A549 (cell line): ENCODE results near the gene RABGAP1L. TPM values are rescaled to one million over a fixed set of nuclear protein-coding genes. Genes with fewer than 3 reads are reported as not detected.
"Not testable (repeated sequence)": the region's sequence is repeated elsewhere in the genome, so short reads cannot be mapped to it uniquely, and the experiment has no call there.

ENCODE experiments used
- ATAC-seq, 2 experiments: fragments of 200-7000 bp in 1 of 2; fragments of >200 bp in 1 of 2; cut with Nextera tagmentation in 1 of 2; cut with Tn5 transposase in 1 of 2; 3 replicates each; pipeline versions ENCODE4 v1.8.0 to v1.9.1; 2018 to 2020; ENCODE audit warnings: mild to moderate bottlenecking in 1 of 2, moderate library complexity in 1 of 2
- CTCF ChIA-PET: fragments of 300-600 bp; sonication (Branson Sonifier 250); formaldehyde crosslinking; extraction: SDS; loops from one replicate; lab custom pipeline; 2021; ENCODE audit warnings: antibody characterized with exemption, inconsistent platforms; lab: Yijun Ruan, JAX
- POLR2A ChIA-PET: fragments of 350-600 bp; formaldehyde crosslinking; extraction: SDS; loops from one replicate; lab custom pipeline; 2021; ENCODE audit warnings: antibody characterized with exemption, inconsistent platforms; lab: Yijun Ruan, JAX
- DNase-seq, 2 experiments: peaks; one replicate each; pipeline versions ENCODE4 v3.0.0 to v3.0.0-alpha.2; 2011 to 2016; ENCODE audit warnings: low read depth in 1 of 2, low spot score in 1 of 2
- FAIRE-seq: peaks from 2 replicates; lab custom pipeline; 2011; peaks lifted over from hg19 to GRCh38; lab: Jason Lieb, UNC
- H3K27ac ChIP-seq, 2 experiments: fragments of >200 bp; sonication (Bioruptor Twin); formaldehyde crosslinking; 3 replicates each; pipeline ENCODE4 v1.5.1; 2016 to 2017
- H3K4me1 ChIP-seq: fragments of >200 bp; sonication (Bioruptor Twin); formaldehyde crosslinking; 3 replicates; pipeline ENCODE4 v1.6.1; 2016
- H3K4me2 ChIP-seq: fragments of >200 bp; sonication (Bioruptor Twin); formaldehyde crosslinking; 3 replicates; pipeline ENCODE4 v1.6.1; 2016
- H3K4me3 ChIP-seq: fragments of >200 bp; sonication (Bioruptor Twin); formaldehyde crosslinking; 3 replicates; pipeline ENCODE4 v1.5.1; 2016
- H3K9me3 ChIP-seq: fragments of >200 bp; sonication (Bioruptor Twin); formaldehyde crosslinking; 3 replicates; pipeline ENCODE4 v1.6.1; 2016
- BCL3 ChIP-seq: fragments of >200 bp; sonication (Bioruptor Twin); formaldehyde crosslinking; IDR thresholded peaks from 3 replicates; pipeline ENCODE4 v1.6.1; 2016
- CHD4 ChIP-seq: fragments of 200-600 bp; sonication (generic); IDR thresholded peaks from 2 replicates; pipeline ENCODE4 v1.6.1; 2016; ENCODE audit warnings: antibody characterized with exemption, mild to moderate bottlenecking, borderline replicate concordance
- E2F6 ChIP-seq: IDR thresholded peaks from 2 replicates; pipeline ENCODE4 v1.6.1; 2012; ENCODE audit warnings: low read depth, borderline replicate concordance
- EHF ChIP-seq: fragments of 250-450 bp; sonication (Bioruptor Pico); IDR thresholded peaks from 2 replicates; pipeline ENCODE4 v1.5.0; 2020; ENCODE audit warnings: mild to moderate bottlenecking
- EHMT2 ChIP-seq: fragments of 200-600 bp; sonication (generic); IDR thresholded peaks from 2 replicates; pipeline ENCODE4 v1.6.1; 2016; ENCODE audit warnings: antibody characterized with exemption, low read depth, mild to moderate bottlenecking, moderate library complexity
- EP300 ChIP-seq, 2 experiments: fragments of >200 bp; sonication (Bioruptor Twin); formaldehyde crosslinking; IDR thresholded peaks; 2 replicates in 1 of 2; 3 replicates in 1 of 2; pipeline ENCODE4 v1.6.1; 2016 to 2017
- ESRRA ChIP-seq: fragments of 150-350 bp; IDR thresholded peaks from 2 replicates; pipeline ENCODE4 v1.6.1; 2014; ENCODE audit warnings: mild to moderate bottlenecking, low read length, borderline replicate concordance
- GATA3 ChIP-seq: IDR thresholded peaks from 2 replicates; pipeline ENCODE4 v1.6.1; 2012; ENCODE audit warnings: borderline replicate concordance
- HEYL ChIP-seq: fragments of 250-450 bp; sonication (Bioruptor Pico); IDR thresholded peaks from 2 replicates; pipeline ENCODE4 v1.8.0; 2021; ENCODE audit warnings: mild to moderate bottlenecking, moderate library complexity
- HMGXB4 ChIP-seq: fragments of 250-450 bp; sonication (Bioruptor Pico); IDR thresholded peaks from 2 replicates; pipeline ENCODE4 v1.5.0; 2021; ENCODE audit warnings: mild to moderate bottlenecking, moderate library complexity, borderline replicate concordance
- HOXA7 ChIP-seq: fragments of 250-450 bp; sonication (Bioruptor Pico); IDR thresholded peaks from 2 replicates; pipeline ENCODE4 v1.5.0; 2020; ENCODE audit warnings: mild to moderate bottlenecking, moderate library complexity
- JUN ChIP-seq, 2 experiments: fragments of >200 bp; sonication (Bioruptor Twin); formaldehyde crosslinking; IDR thresholded peaks; 2 replicates in 1 of 2; 3 replicates in 1 of 2; pipeline ENCODE4 v1.6.1; 2016 to 2017
- KDM5A ChIP-seq: fragments of 200-600 bp; sonication (generic); IDR thresholded peaks from 2 replicates; pipeline ENCODE4 v1.6.1; 2016; ENCODE audit warnings: antibody characterized with exemption, mild to moderate bottlenecking
- MAZ ChIP-seq: fragments of 150-350 bp; IDR thresholded peaks from 2 replicates; pipeline ENCODE4 v1.6.1; 2014; ENCODE audit warnings: antibody characterized with exemption, low read depth, low read length, borderline replicate concordance
- NR3C1 ChIP-seq: fragments of >200 bp; sonication (Bioruptor Twin); formaldehyde crosslinking; IDR thresholded peaks from 3 replicates; pipeline ENCODE4 v1.6.1; 2017
- PBX3 ChIP-seq: IDR thresholded peaks from 2 replicates; pipeline ENCODE4 v1.6.1; 2012
- PHF8 ChIP-seq: fragments of 200-600 bp; sonication (generic); IDR thresholded peaks from 2 replicates; pipeline ENCODE4 v1.6.1; 2016; ENCODE audit warnings: low read depth, mild to moderate bottlenecking, antibody characterized with exemption, moderate library complexity, borderline replicate concordance
- RAD21 ChIP-seq, 2 experiments: fragments of >200 bp in 1 of 2; sonication (Bioruptor Twin) in 1 of 2; formaldehyde crosslinking in 1 of 2; IDR thresholded peaks in 1 of 2; conservative IDR thresholded peaks in 1 of 2; 2 replicates in 1 of 2; 3 replicates in 1 of 2; pipeline ENCODE4 v1.6.1; 2012 to 2018; ENCODE audit warnings: inconsistent platforms in 1 of 2
- RARB ChIP-seq: fragments of 250-450 bp; sonication (Bioruptor Pico); IDR thresholded peaks from 2 replicates; pipeline ENCODE4 v1.8.0; 2021; ENCODE audit warnings: mild to moderate bottlenecking, moderate library complexity
- SREBF2 ChIP-seq: fragments of 450-650 bp; IDR thresholded peaks from 2 replicates; pipeline ENCODE4 v1.6.1; 2014; ENCODE audit warnings: mild to moderate bottlenecking, moderate library complexity
- ZC3H11A ChIP-seq: fragments of 450-650 bp; IDR thresholded peaks from 2 replicates; pipeline ENCODE4 v1.6.1; 2014; ENCODE audit warnings: antibody characterized with exemption, mild to moderate bottlenecking
- WGBS: methylation state at CpG from one replicate; pipeline ENCODE4 v1.1.6; 2017; ENCODE audit errors: missing lambda C conversion rate; 5-methylcytosine and 5-hydroxymethylcytosine counted together
- polyA plus RNA-seq, 4 experiments: library from polyadenylated mRNA; depleted of rRNA in 3 of 4; stranded (reverse); fragments of >200 nt; fragmentation: RNase III in 1 of 4; extraction: RNeasy Plus Mini Kit Qiagen cat#74134 plus additional on column Dnase treatment in 1 of 4; gene quantifications; 2 replicates in 3 of 4; 3 replicates in 1 of 4; pipeline ENCODE4 v1.2.3, GENCODE V29; 2011 to 2017

RABGAP1L gene
- polyA plus RNA-seq, 2 of the 4 experiments (the other 2 are of a cell fraction), result 8.2 to 18.6 TPM

GRCh38 chr1:174606471-174606870, 447.2 kb downstream of the RABGAP1L start:
- Histone ChIP-seq H3K4me1 (no peaks in the 10 kb centered on the region), H3K4me2 (no peak overlapping the region), H3K9me3 (no peaks in the 10 kb centered on the region), H3K4me3 (no peak overlapping the region), H3K27ac (no peak overlapping the region)
- ATAC-seq (no peak), FAIRE-seq (no peak), DNase-seq (no peak)
- CTCF ChIA-PET, result no interaction called here
- WGBS, result 39% methylated on average over 2 of the region's 2 CpGs
- POLR2A ChIA-PET, result no interaction called here
- TF ChIP-seq MAZ (no peak), SREBF2 (no peak), ESRRA (no peak), EHF (CRISPR knock-in tag) (no peak), PHF8 (no peak), ZC3H11A (no peak), PBX3 (no peak), NR3C1 (no peak), RAD21 (conservative IDR thresholded peaks at IDR 0.05 in 1 of 2, IDR thresholded peaks at IDR 0.05 in 1 of 2) (no peak), HOXA7 (CRISPR knock-in tag) (no peak), BCL3 (no peak), EHMT2 (no peak), E2F6 (no peak), GATA3 (no peak)

GRCh38 chr1:174617905-174618304, 458.6 kb downstream of the RABGAP1L start:
- FAIRE-seq, DNase-seq, H3K27ac ChIP-seq, H3K9me3 ChIP-seq, H3K4me1 ChIP-seq, CTCF ChIA-PET, ATAC-seq, H3K4me2 ChIP-seq, H3K4me3 ChIP-seq, POLR2A ChIA-PET: not testable (repeated sequence)
- WGBS, result 65% methylated on average over 9 of the region's 12 CpGs

GRCh38 chr1:174623324-174624035, 464.2 kb downstream of the RABGAP1L start:
- ChIA-PET POLR2A (no interaction called here), CTCF (no interaction called here)
- Histone ChIP-seq H3K4me1 (no peaks in the 10 kb centered on the region), H3K4me3 (no peak overlapping the region), H3K4me2 (no peak overlapping the region), H3K9me3 (no peaks in the 10 kb centered on the region), H3K27ac (no peak overlapping the region)
- FAIRE-seq, result no peak
- no peak for TF ChIP-seq RAD21 (conservative IDR thresholded peaks at IDR 0.05 in 1 of 2, IDR thresholded peaks at IDR 0.05 in 1 of 2)
- TF ChIP-seq HMGXB4 (CRISPR knock-in tag), result no peak
- TF ChIP-seq ZC3H11A, result no peak
- no peak for TF ChIP-seq RARB (CRISPR knock-in tag)
- no peak for TF ChIP-seq KDM5A
- no peak for TF ChIP-seq HEYL
- no peak for TF ChIP-seq CHD4
- no peak for TF ChIP-seq EP300 (IDR thresholded peaks at IDR 0.05)
- no peak for TF ChIP-seq GATA3
- TF ChIP-seq EHF (CRISPR knock-in tag), result no peak
- TF ChIP-seq PBX3, result no peak
- no peak for TF ChIP-seq JUN (IDR thresholded peaks at IDR 0.05)
- DNase-seq, result no peak
- no peak for ATAC-seq
- WGBS, result 36% methylated on average over 2 of the region's 2 CpGs
